GM21529 (cell line): Measurements from ENCODE around the gene MAGT1.
"Not testable (repeated sequence)": the region's sequence is repeated elsewhere in the genome, so short reads cannot be mapped to it uniquely, and the experiment has no call there.

Experiments used
- ATAC-seq: cut with Tn5 transposase; IDR thresholded peaks from one replicate; pipeline ENCODE4 v1.9.1; 2021; ENCODE audit not compliant: unreplicated experiment

The MAGT1 gene

GRCh38 chrX:77894921-77895886 lies at the start of gene MAGT1:
Gene MAGT1, minus strand, starts transcription at chrX:77895435. Its CDS starts 25 bp downstream, at chrX:77895410.
- ATAC-seq = peak; percentile 85

DNA sequence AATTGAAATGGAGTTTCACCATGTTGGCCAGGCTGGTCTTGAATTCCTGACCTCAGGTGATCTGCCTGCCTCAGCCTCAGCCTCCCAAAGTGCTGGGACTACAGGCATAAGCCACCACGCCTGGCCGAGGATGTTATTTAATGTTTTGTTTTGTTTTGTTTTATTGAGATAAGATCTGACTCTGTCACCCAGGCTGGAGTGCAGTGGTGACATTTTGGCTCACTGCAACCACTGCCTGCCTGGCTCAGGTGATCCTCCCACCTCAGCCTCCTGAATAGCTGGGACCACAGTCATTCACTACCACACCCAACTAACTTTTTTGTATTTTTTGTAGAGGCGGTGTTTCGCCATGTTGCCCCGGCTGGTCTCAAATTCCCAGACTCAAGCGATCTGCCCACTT lies 49.8 kb upstream of the MAGT1 start:
- not testable (repeated sequence) for ATAC-seq

DNA sequence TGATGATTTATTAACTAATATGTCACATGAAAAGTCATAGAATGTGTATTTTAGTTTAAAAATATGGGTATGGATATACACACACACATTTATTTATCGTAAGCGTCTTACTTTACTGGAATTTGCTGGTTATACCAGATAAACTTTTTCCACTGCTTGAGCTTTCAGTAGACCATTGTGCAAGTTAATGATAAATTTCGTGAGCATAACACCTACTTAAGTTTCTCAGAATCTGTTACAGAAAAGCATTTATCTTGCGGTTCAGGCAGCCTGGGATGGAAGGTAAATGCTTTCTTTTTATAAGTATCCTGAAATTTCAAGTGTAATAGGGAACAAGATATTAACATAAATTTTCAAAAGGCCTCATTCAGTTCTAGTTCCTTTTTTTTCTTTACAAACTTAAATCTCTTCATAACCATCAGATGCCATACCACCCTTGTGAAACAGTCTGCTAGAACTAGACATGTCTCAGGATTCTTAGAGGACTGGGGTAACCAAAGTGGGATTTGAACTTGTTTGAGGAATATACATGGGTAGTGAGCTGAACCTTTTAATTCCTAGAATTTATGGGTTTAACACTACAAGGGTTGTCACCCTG lies 42.9 kb upstream of the MAGT1 start:
- no peak for ATAC-seq

- no peak for ATAC-seq
Measured at GRCh38 chrX:77937291-77937690, 42.1 kb upstream of the MAGT1 start.

DNA sequence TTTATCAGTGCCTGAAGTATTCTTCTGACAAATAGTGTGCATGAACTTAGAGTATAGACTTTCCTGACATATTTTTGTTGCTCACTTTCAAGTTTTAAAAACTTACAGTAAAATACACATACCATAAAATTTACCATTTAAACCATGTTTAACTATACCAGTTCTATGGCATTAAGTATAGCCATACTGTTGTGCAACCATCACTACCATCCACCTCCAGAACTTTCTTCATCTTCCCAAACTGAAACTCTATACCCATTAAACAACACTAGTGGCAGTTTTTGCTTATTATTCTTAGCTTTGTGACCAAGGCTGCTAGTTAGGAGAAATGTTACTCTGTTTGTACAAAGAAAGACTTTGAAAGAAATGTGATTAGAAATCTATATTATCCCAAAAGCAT lies 41.1 kb upstream of the MAGT1 start:
- no peak for ATAC-seq

- ATAC-seq = no peak
Measured at GRCh38 chrX:77935886-77936285, 40.7 kb upstream of the MAGT1 start.

DNA sequence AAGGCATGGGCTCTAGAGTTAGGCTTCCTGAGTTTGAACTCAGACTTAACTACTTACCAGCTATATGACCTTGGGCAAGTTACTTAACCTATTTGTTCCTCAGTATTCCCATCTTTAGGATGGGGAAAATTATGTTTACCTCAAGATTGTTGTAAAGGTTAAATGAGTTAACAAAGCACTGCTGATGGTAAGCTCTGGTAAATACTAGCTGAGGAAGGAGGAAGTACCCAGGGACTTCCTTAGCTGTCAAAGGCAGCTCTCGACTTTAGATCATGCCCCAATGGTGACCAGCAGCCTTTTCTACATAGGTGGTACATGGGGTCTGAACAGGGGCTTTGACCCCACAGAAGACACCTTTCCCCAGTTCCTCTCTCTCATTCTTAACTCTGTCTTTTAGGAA lies 35.3 kb upstream of the MAGT1 start:
- no peak for ATAC-seq

GRCh38 chrX:77925764-77926163 lies 30.5 kb upstream of the MAGT1 start:
- ATAC-seq = peak; percentile 53

- ATAC-seq = no peak
Measured at GRCh38 chrX:77924320-77924859, 29.2 kb upstream of the MAGT1 start.

- no peak for ATAC-seq
Measured at GRCh38 chrX:77922787-77923186, 27.6 kb upstream of the MAGT1 start.

GRCh38 chrX:77919370-77919769 lies 24.1 kb upstream of the MAGT1 start:
- ATAC-seq = not testable (repeated sequence)

DNA sequence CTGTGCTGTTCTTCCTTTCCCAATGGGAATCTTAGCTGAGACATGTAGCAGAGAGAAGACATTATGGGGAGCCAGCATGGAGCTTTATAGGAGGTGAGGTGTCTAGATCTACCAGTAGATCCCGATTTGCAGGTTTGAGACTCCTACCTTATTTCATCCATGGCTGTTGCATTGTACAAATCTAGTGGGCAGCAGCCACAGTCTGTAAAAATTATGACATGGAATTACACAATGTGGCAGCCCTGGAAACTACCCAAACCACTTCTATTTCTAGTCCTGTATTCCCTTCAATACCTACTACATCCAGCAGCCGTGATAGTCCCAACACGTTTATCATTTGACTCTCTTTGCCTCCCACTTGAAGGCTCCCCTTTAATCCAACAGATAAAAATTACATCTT lies 23.3 kb upstream of the MAGT1 start:
- ATAC-seq = no peak

GRCh38 chrX:77917294-77917933 lies 22.2 kb upstream of the MAGT1 start:
- peak; percentile 59 for ATAC-seq

DNA sequence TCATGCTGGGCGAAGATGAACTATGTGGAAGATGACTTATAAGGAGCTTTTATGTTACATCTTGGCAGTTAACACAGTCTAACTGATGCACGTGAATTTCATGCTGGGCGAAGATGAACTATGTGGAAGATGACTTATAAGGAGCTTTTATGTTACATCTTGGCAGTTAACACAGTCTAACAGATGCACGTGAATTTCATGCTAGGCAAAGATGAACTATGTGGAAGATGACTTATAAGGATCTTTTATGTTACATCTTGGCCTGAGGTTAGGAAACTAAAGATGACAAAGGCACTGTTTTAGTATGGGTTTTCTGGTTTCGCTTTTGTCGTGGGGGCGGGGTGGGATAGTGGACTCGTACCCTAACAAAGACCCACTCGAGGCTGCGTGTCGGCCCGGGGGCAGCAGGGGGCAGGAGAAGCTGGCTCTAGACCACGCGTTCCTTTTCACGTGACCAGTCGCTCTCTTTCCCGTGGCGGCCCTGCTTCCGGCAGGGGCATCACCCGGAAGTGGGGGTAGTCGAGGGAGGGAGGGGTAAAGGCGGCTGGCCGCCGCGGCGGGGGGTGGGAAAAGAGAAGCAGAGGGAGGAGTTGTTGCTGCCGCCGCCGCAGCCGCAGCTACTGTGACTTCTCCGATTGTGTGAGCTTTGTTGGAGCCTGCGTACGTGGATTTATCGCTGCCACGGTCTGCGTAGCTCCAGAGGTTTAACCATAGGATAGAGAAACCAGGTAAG lies 15.0 kb upstream of the MAGT1 start, which contains the start of gene ATP7A:
TSS of gene ATP7A (plus strand) at position 586 of the 733 bp plus-strand sequence. CDS start 60,949 bp downstream, outside the sequence.
- ATAC-seq = peak; percentile 95

DNA sequence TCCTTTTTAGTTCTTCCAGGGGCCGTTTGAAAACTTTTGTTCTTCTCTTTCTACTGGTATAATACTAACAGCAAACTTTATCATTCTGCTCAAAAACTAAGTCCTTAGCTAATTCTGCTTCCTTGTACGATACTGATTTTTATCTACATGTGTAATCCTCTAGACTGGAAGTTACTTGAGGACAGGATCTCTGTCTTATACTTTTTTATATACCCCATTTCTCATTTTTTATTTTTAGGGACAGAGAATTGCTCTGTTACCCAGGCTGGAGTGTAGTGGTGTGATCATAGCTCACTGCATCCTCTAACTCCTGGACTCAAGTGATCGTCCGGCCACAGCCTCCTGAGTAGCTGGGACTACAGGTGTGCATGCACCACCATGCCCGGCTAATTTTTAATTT lies 6.3 kb upstream of the MAGT1 start:
- no peak for ATAC-seq

- no peak for ATAC-seq
Measured at GRCh38 chrX:77900688-77901087, 5.5 kb upstream of the MAGT1 start.

DNA sequence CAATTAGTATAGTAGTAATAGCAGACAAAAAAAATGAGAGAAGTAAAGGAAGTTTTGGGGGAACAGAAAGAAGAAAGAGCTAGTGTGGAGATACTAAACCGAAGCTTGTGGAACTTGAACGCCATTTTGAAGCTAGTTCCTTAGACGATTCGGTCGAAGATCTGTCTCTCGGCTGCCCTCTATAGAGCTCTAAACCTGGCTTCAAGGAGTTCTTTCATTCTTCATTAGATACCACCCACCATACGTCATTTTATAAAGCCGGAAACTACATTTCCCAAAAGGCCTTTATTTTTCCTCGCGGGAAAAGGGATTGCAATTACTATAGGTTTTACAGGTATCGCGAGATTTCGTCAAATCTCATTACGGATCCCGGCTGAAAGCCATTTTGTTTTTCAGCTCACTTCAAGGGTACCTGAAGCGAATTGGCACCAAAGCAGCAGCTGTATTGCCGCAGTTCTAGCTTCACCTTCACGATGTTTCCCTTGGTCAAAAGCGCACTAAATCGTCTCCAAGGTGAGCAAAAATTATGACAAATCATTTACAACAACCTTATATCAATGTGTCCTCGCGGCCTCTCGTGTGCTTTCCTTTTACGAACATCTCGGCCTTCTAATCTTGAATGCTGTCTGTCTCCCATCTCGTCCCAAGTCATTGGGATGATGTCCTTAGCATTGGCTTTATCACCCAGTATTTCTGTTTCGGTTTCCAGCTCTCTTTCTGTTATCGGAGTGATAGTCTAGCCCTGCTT lies 4.0 kb upstream of the MAGT1 start, which contains the start of gene COX7B:
TSS of gene COX7B (plus strand) at position 388 of the 748 bp plus-strand sequence. CDS start at position 474, 86 bp downstream.
- ATAC-seq = peak; percentile 62

GRCh38 chrX:77893713-77894112 lies 1.5 kb downstream of the MAGT1 start:
- no peak for ATAC-seq

- no peak for ATAC-seq
Measured at GRCh38 chrX:77892887-77893286, 2.3 kb downstream of the MAGT1 start.

- ATAC-seq = not testable (repeated sequence)
Measured at GRCh38 chrX:77881418-77881817, 13.8 kb downstream of the MAGT1 start.
